GM08714 (cell line): ENCODE measurements around the gene HS3ST2.
"Not testable (repeated sequence)": the region's sequence is repeated elsewhere in the genome, so short reads cannot be mapped to it uniquely, and the experiment has no call there.

Source experiments
- H3K4me3 ChIP-seq: fragments of 200-500 bp; sonication (Bioruptor generic); 2 replicates; pipeline ENCODE4 v1.5.1; 2014; ENCODE audit warnings: mild to moderate bottlenecking, low read length, inconsistent platforms
- ZNF274 ChIP-seq: IDR thresholded peaks from 2 replicates; pipeline ENCODE4 v1.6.1; 2012; ENCODE audit warnings: mild to moderate bottlenecking, low read depth, low read length

The HS3ST2 gene

DNA sequence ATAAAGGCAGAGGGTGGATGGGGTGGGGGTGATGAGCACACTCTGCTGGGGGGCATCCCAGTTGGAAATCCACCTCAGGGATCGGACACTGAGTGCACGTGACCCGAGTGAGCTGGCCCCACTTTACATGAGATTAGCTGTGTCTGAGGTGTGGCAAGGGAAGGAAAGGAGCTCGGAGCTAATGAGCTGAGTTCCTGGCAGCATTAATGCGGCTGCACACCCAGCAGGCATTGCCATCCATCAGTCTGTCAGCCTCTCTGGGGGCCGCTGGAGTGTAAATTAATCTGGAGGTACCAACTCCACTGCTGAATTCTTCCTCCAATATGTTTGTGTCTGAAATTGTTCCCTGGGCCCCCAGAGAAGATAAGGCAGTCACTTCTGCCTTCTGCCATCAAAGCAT is 65.5 kb downstream of the HS3ST2 start:
- H3K4me3 ChIP-seq: no peak overlapping the region
- TF ChIP-seq ZNF274: no peak

DNA sequence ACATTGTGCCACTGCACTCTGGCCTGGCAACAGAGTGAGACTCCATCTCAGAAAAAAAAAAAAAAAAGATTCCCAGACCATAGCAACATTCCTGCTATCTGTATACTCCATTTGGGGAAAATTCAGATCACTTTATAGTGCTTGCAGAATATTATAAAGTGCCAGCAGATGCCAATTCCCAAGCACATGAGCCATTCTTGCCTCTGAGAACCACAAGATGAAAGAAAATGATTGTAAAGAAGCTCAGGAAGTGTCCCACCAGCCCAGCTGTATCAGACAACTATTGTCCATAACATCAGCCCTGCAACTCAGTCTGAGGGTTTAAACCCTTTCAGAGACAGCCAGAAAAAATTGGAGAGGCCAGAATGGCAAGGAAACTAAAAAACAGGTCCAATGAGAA is 69.0 kb downstream of the HS3ST2 start:
- H3K4me3 ChIP-seq: no peak overlapping the region
- TF ChIP-seq ZNF274: no peak

DNA sequence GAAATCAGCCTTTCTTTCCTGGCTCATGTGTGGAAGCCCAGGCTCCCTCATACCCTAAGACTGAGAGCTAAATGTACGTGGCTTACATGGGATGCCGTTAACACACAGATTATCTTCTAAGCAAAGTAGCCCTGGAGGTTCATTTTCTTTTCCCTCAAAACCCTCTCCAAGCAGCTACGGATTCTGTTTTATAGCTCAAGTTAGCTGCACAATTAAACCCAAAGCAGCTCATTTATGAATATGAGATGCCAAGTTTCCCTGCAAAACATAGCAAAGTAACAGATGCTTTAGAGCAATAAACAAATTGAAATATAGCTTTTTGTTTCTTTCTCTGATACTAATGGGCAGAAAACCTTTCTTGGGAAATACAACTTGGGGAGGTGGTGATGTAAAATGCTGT is 72.0 kb downstream of the HS3ST2 start:
- TF ChIP-seq ZNF274: no peak
- H3K4me3 ChIP-seq: no peak overlapping the region

DNA sequence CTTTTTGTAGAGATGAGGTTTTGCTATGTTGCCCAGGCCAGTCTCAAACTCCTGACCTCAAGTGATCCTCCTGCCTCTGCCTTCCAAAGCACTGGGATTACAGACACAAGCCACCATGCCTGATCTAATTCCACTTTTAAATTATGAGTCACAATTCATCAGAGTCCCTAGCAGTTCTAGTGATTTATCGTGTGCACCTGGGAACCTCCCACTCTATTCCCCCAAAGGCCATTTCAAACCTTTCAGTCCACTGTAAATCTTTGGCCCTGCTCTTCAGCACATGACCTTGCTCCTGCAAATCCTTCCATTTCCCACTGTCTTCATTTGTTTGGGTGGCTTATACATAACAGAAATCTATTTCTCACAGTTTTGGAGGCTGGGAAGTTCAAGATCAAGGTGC is 73.0 kb downstream of the HS3ST2 start:
- TF ChIP-seq ZNF274: no peak
- H3K4me3 ChIP-seq: no peak overlapping the region

DNA sequence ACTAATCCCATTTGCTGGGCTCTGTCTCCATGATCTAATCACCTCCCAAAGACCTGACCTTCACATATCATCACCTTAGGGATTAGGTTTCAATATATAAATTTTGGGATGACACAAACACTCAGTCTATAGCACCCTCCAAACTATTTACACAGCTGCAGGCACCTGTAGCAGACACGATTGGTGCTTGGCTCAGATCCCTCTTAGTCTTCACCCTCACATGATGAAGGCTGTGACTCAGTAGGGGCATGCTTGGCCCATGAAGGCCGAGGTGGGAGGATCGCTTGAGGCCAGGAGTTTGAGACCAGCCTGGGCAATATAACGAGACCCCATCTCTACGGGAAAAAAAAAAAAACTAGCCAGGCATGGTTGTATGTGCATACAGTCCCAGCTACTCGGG is 73.5 kb downstream of the HS3ST2 start:
- TF ChIP-seq ZNF274: no peak
- no peak overlapping the region for H3K4me3 ChIP-seq

DNA sequence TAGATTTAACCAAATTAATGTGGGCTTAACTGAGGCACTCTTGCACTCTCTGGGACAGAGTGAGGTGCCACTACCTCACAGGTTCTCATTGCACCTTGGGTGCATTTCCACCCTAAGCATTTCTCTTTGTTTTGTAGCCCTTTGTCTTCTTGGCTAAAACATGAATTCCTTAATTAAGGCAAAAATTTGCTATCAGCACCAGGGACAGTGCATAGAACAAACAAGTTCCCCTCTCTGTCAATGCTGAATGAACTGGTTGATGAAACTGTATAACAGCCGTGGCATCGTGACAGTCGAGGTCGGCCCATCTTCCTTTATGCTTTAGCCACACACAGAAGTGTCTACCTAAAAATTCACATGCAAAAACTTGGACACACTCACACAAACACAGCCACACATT is 74.8 kb downstream of the HS3ST2 start:
- H3K4me3 ChIP-seq: no peak overlapping the region
- no peak for TF ChIP-seq ZNF274

DNA sequence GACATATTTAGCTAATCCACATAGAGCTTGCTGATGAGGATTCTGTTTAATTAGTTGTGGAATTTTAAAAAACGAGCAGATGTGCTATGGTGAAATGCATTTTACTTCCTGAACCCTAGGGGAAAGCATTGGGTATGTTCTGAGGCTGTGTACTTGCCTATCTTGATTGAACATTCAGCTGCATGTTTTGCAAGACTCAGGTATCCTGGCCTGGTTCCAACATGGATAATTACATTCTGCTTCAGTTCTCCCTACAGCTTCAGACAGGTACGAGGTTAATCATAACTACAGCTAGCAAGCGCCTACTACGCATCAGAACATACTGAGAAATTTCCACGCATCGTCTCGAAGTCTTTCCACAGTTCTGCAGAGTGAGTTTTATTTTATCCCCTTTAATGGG is 77.0 kb downstream of the HS3ST2 start:
- TF ChIP-seq ZNF274: no peak
- no peak overlapping the region for H3K4me3 ChIP-seq

DNA sequence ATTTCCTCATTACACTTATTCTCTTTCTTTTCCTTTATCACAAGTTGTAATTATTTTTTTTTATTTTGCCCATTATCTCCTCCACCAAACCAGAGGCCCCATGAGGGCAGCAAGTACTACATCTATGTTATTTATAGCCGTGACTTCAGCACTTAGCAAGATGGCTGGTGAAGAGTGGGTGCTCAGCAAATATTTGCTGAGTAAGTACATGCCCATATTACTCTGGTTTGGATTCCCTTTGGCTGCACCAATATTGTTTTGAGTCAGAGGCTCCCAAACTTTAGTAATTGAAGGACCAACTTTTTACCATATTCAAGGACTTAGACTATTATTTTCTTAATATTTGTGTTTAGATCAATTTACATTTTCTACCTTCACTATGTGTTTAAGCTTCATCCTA is 83.2 kb downstream of the HS3ST2 start:
- no peak overlapping the region for H3K4me3 ChIP-seq
- no peak for TF ChIP-seq ZNF274

DNA sequence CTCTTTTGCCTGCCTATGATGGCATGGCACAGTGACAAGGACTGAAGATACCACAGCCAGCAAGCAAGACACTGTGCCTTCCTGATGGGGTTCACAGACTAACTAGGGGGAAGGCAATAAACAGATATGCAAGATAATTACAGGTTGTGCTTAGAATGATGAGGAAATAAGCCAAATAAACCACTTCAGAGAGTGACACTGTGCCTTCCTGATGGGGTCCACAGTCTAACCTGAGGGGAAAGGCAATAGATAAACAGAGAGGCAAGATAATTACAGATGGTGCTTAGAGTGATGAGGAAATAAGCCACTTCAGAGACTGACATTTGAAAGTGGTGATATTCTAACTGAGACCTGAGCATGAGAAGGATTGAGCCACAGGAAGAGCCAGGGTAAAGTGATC is 84.2 kb downstream of the HS3ST2 start:
- no peak for TF ChIP-seq ZNF274

DNA sequence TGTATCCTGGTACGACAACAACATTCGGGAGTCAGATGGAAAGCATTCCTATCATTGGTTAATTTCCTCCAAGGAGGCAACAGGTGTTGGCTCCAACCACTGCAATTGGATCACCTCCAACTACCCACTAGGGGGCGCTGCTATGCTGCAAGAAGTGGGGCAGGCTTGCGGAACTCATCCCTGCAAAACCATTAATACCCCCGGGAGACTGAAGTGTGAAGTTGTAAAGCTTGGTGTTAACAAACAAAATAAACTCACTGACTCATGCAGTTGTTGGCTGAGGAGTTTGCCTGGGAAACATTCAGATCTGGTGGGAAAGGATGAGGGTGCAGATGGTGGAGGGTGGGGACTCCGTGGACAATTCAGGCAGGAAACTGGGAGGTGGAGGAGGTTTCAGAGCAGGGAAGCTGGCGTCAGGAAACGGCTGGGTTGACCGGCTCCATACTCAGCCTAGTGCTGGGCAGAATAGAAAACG is 84.9 kb downstream of the HS3ST2 start:
- no peak for TF ChIP-seq ZNF274

More for the DNA sequence above, 84.2 kb downstream of the HS3ST2 start:
- H3K4me3 ChIP-seq: no peak overlapping the region

DNA sequence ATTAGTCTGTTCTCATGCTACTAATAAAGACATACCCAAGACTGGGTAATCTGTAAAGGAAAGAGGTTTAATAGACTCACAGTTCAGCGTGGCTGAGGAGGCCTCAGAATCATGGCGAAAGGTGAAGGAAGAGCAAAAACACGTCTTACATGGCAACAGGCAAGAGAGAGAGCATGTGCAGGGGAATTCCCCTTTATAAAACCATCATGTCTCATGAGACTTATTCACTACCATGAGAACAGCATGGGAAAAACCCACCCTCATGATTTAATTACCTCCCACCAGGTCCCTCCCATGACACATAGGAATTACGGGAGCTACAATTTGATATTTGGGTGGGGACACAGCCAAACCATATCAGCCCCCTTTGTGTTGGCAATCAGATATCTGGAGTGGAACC is 85.6 kb downstream of the HS3ST2 start:
- not testable (repeated sequence) for H3K4me3 ChIP-seq

More for the DNA sequence above, 84.9 kb downstream of the HS3ST2 start:
- no peak overlapping the region for H3K4me3 ChIP-seq

DNA sequence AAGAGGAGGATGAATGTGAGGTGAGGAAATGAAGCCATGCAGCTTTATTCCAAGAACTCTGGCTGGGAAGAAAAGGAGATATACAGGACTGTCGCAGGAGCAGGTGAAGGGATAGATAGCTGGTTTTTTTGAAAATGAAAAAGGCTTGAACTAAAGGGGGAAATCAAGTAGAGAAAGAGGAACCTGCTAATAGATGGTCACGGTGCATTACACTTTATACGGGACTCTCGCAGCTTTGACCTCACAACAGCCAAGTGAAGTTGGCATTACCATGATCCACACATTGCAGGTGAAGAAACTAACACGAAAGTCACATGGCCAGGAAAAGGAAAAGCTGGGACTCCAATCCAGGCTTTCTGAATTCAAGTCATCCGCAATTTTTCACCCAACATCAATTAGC is 86.9 kb downstream of the HS3ST2 start:
- no peak overlapping the region for H3K4me3 ChIP-seq
- TF ChIP-seq ZNF274: no peak

DNA sequence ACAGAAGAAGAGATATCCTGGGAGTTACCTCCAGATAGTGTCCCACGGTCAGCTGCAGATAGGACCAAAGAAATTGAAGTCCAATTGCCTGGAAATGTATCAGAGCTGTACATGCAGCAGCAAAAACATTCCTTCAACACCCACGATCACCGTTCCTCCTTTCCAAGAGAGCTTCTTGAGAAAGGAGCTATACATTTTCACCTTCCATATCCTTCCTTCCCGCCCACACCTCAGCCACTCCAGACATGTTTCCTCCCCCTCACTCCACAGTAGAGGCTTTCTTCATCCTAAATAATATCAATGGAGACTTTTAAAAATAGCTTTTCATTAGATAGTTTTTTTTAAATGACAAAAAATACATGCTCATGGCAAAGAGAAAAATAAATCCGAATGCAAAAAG is 87.6 kb downstream of the HS3ST2 start:
- no peak overlapping the region for H3K4me3 ChIP-seq
- no peak for TF ChIP-seq ZNF274

DNA sequence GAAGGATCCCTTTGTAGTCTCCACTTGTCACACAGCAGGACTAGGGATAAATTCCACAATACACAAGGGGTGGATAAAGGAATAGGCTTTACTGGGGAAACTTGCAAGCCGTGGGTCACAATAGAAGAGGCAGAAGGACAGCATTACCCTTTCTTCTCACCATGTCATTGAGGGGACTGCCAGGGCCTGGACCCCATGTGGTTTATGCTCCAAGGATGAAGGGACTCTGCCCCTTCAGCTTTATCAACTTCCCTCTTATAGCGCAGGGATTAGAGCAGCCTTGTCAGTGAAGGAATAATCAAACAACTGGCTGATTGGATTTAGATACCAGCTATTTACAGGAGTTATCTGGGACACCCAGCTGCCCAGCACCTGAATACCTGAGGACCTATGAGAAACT is 89.8 kb downstream of the HS3ST2 start:
- H3K4me3 ChIP-seq: no peak overlapping the region
- TF ChIP-seq ZNF274: no peak

DNA sequence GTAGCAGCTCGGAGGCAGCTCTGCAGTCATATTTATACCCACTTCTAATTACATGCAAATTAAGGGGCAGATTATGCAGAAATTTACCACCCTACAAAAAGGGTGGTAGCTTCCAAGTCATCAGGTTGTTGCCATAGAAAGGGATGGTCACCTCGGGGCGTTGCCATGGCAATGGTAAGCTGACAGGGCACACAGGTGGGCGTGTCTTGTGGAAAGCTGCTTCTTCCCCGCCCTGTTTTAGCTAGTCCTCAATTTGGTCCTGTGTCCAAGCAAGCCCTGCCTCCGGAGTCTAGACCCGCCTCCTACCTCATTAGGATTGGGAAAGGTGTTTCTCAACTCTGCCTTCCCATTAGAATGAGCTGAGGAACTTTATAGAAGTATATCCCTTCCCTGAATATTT is 98.7 kb downstream of the HS3ST2 start:
- TF ChIP-seq ZNF274: no peak
- no peak overlapping the region for H3K4me3 ChIP-seq

DNA sequence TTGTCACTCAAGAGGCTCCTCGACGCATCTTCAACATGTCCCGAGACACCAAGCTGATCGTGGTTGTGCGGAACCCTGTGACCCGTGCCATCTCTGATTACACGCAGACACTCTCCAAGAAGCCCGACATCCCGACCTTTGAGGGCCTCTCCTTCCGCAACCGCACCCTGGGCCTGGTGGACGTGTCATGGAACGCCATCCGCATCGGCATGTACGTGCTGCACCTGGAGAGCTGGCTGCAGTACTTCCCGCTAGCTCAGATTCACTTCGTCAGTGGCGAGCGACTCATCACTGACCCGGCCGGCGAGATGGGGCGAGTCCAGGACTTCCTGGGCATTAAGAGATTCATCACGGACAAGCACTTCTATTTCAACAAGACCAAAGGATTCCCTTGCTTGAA is 101.0 kb downstream of the HS3ST2 start:
- no peak for TF ChIP-seq ZNF274
- H3K4me3 ChIP-seq: no peak overlapping the region

DNA sequence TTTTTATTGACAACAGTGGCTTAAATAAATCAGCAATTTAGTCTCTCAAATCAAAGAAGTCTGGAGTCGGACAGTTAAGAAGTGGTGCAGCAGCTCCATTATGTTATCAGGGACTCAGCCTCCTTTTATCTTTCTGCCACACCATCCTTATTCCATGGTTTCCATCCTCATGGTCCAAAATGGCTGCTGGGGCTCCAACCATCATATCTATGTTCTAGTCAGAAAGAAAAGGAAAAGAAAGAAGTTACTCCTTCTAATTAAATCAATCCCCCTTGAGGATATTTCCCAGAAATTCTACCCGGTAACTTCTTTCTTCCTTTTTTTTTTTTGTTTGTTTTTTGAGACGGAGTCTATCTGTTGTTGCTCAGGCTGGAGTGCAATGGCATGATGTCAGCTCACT is 109.5 kb downstream of the HS3ST2 start:
- no peak for TF ChIP-seq ZNF274
- H3K4me3 ChIP-seq: no peak overlapping the region
